ENCODE data around the gene BORCS5.

- TF ChIP-seq, protein P1, sequence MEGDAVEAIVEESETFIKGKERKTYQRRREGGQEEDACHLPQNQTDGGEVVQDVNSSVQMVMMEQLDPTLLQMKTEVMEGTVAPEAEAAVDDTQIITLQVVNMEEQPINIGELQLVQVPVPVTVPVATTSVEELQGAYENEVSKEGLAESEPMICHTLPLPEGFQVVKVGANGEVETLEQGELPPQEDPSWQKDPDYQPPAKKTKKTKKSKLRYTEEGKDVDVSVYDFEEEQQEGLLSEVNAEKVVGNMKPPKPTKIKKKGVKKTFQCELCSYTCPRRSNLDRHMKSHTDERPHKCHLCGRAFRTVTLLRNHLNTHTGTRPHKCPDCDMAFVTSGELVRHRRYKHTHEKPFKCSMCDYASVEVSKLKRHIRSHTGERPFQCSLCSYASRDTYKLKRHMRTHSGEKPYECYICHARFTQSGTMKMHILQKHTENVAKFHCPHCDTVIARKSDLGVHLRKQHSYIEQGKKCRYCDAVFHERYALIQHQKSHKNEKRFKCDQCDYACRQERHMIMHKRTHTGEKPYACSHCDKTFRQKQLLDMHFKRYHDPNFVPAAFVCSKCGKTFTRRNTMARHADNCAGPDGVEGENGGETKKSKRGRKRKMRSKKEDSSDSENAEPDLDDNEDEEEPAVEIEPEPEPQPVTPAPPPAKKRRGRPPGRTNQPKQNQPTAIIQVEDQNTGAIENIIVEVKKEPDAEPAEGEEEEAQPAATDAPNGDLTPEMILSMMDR (IDR thresholded peaks at IDR 0.05) = no peak
- TF ChIP-seq POLR2A (IDR thresholded peaks at IDR 0.05) = no peak
Observed at GRCh38 chr12:12467688-12468261, 110.9 kb downstream of the BORCS5 start.
